Measurements from ENCODE around the gene SORCS1. TPM values are rescaled to one million over a fixed set of nuclear protein-coding genes. Genes with fewer than 3 reads are reported as not detected.

Gene SORCS1
- total RNA-seq, 1 donor from 2014 or later, result not detected

DNA sequence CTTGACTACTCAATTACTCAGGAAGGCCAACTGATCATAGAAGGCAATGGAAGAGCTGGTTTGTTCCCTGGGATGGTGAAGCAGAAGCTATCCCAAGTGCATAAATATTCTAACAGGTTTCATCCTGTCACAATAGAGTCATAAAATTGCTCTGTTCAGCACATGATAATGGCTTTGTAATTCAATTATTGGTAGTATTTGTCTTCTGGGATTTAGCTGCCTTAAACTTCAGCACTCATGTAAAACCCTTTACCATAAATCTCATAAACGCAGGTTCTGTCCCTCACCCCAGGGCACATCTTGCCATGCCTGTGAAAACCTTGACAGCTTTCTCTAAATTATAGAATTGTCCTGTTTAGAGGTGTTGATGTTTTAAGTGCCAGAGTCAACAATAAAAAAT lies 417.6 kb downstream of the SORCS1 start:
- no peak for DNase-seq (ENCODE audit: low read depth in 2 of 2)

DNA sequence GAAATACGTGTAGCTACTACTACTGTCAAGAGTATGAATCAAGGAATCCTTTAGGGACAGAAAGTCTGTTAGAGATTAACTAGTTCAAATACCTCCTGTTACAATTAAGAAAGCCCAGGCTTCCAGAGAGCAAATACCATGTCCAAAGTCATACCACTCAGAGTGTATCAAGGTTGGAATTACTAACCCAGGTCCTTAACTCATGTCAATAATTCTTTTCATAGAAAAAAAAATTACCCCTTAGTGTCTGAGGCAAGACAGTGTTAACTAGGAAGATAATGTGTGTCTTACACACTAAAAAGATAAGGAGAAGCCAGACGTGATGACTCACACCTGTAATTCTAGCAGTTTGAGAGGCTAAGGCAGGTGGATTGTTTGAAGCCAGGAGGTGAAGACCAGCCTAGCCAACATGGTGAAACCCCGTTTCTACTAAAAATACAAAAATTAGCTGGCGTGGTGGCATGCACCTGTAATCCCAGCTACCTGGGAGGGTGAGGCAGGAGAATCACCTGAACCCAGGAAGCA lies 423.4 kb downstream of the SORCS1 start:
- no peak for DNase-seq (ENCODE audit: low read depth in 2 of 2)

DNA sequence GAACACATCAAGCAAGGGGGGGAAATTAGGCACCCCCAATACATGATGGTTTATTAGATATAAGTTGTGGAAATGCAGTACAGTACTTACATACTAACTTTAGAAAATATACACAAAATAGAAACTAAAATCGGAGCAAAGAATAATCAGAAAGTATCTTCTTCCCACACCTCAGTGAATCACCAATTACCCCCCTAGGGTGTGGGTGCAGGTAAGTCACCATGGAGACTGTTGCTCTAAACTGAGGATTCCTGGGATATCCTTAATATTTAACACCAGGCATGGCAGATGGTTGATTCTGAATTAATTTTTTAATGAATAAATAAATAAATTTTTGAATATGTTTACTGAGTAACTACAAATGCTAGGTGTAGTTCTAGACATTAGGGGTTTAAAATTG lies 424.4 kb downstream of the SORCS1 start:
- DNase-seq (ENCODE audit: low read depth in 2 of 2), result no peak

DNA sequence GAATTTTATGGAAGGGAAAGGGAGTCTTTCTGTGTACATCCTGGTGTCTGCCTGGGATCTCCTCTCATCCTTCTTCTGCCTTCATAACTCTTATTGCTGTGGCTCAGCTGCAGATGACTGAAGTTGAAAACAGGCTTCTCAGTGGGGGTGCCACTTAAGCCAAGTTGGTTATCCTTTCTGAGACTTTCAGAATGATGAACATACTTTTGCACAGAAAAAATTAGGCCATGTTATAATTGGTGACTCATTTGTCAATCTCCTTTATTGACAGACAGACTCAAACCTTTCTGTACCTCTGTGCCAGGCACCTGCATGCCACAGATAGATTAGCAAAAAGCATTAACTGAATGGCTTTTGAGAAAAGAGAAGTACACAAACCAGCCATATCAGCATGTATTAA lies 430.3 kb downstream of the SORCS1 start:
- no peak for DNase-seq (ENCODE audit: low read depth in 2 of 2)

DNA sequence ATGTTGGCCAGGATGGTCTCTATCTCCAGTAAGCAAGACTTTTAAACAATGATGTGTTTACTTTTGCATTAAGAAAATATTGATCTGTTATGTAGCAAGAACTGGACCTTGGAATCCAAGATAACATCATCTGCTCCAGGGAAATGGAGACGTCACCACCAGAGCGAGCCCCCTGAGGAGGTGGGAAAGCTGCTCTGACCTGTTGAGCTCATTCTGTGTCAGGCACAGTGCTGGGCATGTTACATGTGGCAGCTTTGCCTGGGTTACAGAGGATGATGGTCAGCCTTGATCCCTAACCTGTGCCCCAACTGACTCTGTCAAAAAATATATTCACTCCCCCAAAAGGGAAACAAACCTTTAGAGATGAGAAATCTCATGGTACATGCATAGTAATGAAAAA lies 436.3 kb downstream of the SORCS1 start:
- DNase-seq (ENCODE audit: low read depth in 2 of 2), result no peak

DNA sequence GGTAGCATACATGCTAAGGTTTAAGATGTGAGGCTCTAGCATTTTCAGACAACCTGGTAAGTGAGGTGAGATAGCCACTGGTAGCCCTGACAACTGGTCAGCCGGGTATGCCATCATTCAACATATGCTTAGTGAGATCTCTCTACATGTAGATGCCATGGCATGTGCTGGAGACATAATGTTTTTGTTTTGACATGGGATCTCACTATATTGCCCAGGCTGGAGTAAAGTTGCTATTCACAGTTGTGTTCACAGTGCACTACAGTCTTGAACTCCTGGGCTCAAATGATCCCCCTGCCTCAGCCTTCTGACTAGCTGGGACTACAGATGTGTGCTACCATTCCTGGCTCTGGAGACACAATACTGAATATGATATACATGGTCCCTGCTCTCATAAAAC lies 437.3 kb downstream of the SORCS1 start:
- DNase-seq (ENCODE audit: low read depth in 2 of 2), result no peak

DNA sequence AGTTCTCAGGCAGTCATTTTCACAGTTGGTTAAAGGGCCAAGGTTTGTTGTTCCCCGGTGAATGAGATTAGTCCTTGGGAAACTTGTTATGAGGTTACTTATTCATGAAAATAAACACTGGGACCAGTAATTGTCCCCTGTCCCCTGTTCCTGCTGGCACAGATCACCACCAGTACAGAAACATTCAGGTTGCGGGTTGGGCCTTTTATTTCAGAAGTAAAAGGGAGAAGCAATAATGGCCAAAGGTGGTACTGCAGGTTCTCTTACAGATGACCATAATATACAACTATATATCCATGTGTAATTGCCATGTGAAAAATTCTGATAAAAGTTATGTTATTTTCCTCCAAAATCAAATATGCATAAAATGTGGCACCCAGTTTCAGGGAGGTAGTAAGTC lies 442.0 kb downstream of the SORCS1 start:
- DNase-seq (ENCODE audit: low read depth in 2 of 2), result no peak

DNA sequence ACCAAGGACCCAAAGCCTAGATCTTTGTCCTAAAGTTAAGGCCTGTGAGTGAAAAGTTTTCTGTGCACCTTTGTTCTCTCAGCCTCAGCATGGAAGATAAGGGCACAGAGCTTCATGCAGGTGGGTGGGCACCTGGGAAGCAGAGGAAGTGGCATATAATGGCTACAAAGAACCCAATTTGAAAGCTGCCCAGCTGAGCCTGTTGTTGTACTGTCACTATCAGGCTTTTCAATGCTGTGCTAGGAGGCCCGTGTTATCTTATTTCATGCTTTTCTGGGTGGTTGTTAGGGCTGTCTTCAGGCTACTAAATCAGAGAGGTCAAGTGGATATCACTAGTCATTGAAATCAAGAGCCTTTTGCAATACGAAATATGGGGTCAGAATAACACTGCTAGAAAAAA lies 443.8 kb downstream of the SORCS1 start:
- no peak for DNase-seq (ENCODE audit: low read depth in 2 of 2)

DNA sequence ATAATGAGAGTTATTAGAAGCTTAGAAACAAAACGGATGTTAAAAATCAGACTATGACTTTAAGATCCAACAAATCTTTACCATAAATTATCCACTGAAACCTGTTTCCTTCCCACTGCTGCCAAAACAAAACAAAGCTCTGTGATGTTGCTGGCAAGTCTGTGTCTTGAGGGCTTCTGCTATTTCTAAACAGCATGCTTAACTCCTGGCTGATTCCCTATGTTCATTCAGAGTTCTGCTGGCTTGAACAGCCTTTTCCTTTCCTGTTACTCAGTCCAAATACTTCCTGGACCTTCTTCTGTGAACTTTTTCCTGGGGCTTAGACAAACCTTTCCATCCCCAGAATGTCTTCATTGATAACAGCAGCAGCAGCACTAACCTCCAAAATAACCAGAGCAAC lies 448.1 kb downstream of the SORCS1 start:
- no peak for DNase-seq (ENCODE audit: low read depth in 2 of 2)

DNA sequence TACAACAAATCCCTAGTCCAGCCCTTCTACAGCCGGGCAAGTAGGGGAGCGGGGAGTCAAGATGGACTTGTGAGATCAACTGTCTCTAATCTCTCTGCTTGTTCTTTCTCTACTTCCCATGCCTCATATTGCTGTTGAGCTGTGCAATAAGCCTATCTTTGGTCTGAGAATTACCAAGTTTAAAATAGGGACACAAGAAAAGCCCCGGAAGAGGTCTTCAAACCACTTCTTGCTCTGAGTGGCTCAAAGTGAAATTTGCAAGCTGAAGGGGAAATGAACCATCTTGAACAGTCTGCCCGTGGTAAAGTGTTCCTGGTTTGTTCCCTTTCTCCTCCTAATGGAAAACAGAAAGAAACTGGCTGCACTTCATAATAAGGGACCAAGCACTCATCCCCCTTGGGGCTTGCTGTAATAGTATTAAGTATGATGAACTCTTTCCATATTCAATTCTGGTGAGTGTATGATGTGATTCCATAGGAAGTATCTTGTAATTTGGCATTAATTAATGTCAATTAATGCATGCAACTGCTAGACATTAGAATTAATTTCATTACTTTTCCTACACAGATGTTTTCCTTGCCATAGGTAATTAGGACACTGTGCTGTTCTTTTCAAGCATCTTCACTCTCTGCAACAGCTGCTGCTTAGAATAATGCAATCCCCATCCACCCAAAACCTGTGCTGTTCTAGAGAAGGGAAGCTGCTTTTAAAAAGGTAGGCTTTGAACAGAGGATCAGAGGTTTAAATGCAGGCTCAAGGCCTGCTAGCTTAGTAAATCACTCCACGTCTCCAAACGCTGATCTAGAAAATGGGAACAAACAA lies 449.6 kb downstream of the SORCS1 start:
- no peak for DNase-seq (ENCODE audit: low read depth in 2 of 2)

DNA sequence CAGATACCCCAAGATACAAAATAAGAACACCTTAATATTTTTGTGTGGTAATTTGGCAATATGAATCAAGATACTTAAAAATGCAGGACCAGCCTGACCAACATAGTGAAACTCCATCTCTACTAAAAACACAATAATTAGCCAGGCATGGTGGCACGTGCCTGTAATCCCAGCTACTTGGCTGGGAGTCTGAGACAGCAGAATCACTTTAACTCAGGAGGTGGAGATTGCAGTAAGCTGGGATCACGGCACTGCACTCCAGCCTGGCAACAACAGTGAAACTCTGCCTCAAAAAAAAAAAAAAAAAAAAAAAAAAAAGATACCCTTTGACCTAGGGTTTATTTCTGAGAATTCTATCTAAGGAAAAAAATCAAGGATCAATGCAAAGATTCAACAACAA lies 450.7 kb downstream of the SORCS1 start:
- no peak for DNase-seq (ENCODE audit: low read depth in 2 of 2)

DNA sequence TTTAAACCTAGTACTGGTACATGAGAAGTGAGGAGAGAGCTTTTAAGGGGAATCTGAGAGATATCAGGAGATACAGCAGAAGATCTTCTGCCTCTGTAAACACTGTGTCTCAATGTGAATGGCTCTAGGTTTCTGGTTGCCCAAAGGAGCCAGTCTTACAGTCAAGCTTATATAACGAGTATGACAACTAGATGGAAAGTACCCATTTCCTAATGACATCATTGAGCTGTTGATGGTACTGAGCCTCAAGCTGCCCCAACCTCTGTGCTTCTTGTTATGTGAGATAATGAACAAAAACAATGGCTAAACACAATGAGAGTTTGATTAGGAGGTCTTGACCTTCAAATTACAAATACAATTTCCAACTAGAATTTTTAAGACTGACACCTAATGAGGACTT lies 451.5 kb downstream of the SORCS1 start:
- DNase-seq (ENCODE audit: low read depth in 2 of 2), result no peak

DNA sequence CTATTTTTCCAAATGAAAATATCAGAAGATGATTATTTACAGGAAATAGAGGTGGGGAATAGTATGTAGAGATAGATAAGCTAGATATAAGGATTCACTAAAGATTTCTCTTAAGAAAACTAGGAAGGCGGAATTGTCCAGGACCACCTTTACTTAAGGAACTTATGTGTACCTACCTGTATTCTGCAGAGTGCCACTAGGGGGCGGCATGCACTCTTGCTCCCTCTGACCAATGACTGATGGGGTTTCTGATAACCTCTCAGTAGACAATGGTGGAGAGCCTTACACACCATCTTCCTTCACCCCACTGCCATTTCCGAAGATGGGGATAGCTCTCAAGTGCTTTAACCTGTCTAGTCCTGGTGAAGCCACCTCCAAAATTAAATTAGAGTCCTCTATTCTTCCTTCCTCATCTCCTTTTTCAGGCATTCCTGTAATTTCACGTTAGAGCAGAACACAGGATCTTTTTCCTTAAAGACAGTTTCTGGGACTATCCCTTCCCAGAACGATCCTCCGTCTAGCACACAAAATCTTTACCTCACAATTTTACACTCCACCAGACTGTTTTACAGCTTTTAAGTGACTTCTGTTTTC lies 453.1 kb downstream of the SORCS1 start:
- DNase-seq (ENCODE audit: low read depth in 2 of 2), result peak; percentile 7 to 12

DNA sequence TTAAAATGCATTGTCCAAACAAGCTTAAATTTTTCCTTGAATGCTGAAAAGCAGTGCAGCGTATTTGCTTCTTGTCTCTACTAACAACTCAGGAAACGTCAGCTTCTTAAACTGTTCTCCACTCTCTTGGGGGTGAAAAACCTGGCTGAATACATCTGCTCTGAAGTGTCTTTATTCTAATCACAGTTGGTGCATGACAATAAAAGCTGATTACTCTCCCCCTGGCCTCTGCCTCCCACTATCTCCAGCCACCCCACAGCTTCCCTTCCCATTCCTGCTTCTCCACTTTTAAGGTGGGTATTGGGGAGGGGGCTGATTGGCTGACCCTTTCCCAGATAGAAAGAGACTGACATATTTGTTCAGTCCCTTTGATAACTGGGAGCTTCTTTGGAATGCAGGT lies 456.0 kb downstream of the SORCS1 start:
- DNase-seq (ENCODE audit: low read depth in 2 of 2), result no peak

DNA sequence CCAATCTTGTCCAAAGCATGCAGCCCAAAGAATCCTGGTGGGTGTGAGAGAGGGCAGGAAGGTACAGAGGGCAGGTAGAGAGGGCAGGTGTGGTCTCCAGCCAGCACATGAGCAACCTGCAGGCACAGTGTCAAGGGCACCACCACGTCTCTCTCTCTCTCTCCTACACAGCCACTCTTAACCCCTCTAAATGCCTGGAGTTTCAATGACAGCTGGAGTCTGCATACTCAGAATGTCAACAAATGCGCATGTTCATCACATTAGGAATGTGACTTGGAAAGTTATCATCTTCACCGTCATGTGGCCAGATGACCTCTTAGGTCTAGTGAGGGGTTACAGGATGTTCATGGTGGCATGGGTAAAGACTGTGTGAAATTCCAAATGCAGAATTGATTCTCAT lies 456.8 kb downstream of the SORCS1 start:
- no peak for DNase-seq (ENCODE audit: low read depth in 2 of 2)

DNA sequence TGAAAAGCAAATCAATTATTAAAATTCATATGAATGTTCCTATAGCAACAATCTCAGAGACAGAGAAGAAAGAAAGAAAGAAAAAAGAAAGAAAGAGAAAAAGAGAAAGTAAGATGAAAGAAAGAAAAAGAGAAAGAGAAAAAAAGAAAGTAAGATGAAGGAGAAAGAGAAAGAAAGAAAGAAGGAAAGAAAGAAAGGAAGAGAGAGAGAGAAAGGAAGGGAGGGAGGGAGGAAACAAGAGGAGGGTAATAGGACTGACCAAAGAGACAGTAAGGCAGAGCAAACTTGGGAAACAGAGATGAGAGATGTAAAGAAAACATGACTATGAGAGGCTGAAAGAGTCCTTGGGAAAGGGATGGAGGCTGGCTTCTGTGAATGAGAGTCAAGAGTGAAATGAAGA lies 458.4 kb downstream of the SORCS1 start:
- DNase-seq (ENCODE audit: low read depth in 2 of 2), result no peak

DNA sequence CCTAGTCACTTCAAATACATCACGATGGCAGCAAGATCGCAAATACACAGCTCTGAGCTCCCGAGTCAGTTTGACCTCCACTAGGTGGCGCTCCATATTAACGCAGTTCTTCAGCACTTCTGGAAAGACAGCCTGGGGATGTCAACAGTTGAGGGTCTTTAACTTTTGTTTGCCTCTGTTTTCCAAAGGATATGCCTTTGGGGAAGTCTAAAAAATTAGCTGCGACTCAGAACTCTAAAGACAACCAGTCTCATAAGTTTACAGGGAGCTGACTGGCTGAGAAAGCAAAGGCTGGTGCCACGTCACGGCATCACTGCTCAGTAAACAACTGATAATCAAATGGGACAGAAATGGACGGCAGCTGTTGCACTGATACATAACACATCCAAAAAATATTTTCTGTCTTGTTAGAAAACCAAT lies 458.8 kb downstream of the SORCS1 start:
- DNase-seq (ENCODE audit: low read depth in 2 of 2), result peak; percentile 36 to 41

DNA sequence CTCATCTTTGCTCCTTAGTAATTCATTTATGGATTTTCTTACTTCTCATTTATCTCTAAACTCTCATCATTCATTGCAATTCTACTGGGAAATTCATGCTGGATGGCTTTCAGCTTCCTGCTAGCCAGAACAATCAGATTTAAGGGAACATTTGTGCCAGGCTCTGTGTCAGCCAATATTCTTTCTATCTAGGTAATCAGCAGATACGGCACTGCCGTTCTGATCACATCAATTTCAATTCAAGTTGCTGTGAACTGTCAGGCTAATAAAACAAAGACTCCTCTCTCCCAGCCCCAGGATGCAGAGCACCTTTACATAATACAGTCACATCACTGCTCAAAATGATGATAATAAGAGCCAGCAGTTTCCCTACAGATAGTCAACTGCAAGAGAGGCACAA lies 468.3 kb downstream of the SORCS1 start:
- no peak for DNase-seq (ENCODE audit: low read depth in 2 of 2)

DNA sequence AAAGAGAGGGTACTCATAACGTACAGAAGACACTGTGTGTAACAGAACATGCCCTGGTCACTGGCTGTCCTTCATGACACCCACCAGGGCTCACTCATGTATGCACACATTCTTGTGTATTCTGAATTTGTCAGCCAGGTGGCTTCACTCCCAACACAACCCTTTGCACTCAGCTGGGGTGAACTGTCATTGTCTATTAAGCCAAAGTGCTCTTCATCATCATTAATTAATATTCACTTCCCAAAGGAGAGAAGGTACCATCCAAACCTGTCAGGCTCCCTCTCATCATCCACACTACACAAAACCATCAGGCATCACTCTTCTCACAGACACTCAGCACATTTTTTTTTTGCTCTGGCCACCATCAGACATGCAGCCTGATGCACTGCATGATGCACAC lies 469.8 kb downstream of the SORCS1 start:
- no peak for DNase-seq (ENCODE audit: low read depth in 2 of 2)

DNA sequence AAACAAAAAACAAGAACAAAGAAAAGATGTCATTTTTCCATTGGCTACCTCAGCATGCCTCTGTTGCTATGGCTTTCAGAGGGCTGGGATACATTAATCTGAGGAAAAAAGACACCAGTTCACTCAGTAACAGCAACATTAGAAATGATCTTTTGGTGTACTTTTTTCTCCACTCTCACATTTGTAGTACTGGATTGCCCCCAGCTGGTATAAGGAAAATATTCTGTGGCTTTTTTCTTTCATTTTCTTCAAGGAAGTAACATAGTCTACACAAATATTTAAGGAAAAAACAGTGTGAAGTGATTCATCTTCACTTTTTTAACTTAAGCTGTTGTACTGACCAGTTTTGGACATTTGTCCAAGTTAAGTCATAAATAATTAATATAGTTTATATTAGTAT lies 482.3 kb downstream of the SORCS1 start:
- no peak for DNase-seq (ENCODE audit: low read depth in 2 of 2)

DNA sequence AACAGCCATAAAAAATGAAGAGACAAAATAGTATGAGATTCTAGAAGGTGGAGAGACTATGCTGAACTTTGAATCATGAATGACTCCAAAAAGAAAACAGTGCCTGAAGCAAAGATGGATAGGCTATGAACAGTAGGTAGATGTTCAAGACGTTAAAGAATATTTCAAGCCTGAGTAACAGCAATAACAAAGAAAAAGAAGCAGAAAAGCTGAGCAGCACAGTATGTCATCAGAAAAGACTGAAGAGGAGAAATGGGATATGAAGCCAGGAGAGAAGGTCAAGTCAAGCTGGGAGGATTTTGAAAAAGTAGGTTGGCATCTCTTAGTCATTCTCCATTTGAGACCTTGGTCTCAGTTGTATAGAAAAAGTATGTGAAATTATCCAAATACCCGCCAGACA lies 484.4 kb downstream of the SORCS1 start:
- DNase-seq (ENCODE audit: low read depth in 2 of 2), result no peak

DNA sequence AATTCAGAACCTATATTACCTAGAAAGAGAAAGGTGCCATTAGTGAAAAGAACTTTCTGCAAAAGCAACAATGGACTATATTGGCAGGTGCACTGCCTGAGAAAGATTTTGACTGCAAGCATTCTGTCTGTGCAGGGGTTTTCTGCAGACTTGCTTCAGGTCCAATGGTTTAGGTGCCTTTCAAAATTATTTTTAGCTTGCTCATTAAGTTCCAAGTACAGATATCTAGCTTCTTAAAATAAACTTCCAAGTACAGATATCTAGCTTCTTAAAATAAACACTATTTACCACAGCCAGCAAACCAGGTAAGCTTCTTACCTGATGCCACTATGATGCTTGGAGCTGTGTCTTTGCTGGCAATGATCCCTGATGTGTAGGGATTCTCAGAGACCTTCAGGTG lies 485.2 kb downstream of the SORCS1 start:
- no peak for DNase-seq (ENCODE audit: low read depth in 2 of 2)

DNA sequence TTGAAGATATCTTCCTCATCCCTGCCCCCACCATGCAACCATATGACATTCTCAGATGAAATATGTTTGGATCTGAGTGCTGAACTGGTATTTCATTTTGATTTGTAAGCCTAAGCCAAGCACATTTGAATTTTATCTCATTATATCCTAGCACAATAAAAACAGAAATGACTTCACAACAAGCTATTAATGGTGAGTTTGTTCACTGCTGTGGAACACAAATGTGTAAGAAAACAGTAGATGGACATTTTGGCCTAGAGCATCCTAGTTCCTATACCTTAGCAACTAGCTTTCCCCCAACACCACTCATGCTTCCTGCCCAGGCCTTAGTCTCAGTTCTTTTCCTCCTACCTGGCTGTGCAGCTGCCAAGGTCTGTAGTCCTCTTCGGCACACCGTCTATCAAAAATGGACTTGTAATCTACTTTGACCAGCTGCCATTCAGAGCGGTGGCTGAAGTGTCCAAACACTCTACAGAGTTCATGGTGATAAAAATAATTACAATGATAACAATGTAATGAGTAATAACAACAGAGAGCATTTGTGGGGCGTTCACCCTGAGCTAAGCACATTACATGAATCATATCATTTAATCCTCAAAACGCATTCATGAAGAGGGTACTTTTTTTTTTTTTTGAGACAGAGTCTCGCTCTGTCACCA lies 491.9 kb downstream of the SORCS1 start:
- DNase-seq (ENCODE audit: low read depth in 2 of 2), result no peak

All from dermis microvascular lymphatic vessel endothelial cell (primary cell).